ENCODE data around the gene ITPR3.

- TF ChIP-seq CTCF (IDR thresholded peaks at IDR 0.05): no peak
- TF ChIP-seq EP300 (IDR thresholded peaks at IDR 0.05): no peak
- no peak for TF ChIP-seq POLR2AphosphoS5 (IDR thresholded peaks at IDR 0.05)
These were observed 106.8 kb downstream of the ITPR3 start for GRCh38 chr6:33727932-33728331.
